HG02571 (cell line): Measurements from ENCODE around the gene BAAT.

Source experiments
- ATAC-seq: cut with Tn5 transposase; IDR thresholded peaks from one replicate; pipeline ENCODE4 v1.9.1; 2021; ENCODE audit warnings: mild to moderate bottlenecking, moderate library complexity; ENCODE audit not compliant: unreplicated experiment

The BAAT gene

DNA sequence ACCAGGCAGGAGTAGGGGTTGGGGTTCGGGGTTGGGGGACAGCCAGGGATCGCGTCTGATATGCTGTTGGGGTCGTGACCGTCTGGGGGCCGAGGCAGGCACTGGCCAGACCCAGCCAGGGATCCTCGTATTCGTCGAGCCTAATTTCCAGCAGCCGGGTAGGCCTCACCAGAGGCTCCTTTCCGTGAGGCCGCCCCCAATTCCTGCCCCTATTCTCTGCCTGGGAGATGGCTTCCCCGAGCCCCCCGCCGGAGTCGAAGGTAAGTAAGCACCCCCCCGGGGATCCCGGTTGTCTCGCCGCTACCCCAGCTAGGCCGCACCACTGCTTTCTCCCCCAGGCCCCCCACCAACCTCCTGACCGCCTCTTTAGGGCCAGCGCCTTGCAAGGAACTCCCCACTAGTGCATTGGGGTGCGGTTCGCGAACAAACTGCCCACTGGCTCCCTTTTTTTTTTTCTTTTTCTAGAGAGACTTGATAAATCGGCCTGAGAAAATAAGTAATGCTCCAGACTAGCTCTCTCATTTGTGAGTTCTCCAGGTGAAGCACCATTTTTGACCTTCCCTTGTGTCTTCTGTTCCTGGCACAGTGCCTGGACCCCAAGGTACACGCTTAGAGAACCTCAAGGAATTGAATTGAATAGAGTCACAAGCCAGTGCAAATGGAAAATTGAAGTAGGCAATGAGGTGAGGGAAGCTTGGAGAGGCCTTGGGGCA lies 14.3 kb upstream of the BAAT start:
- peak; percentile 8 for ATAC-seq

DNA sequence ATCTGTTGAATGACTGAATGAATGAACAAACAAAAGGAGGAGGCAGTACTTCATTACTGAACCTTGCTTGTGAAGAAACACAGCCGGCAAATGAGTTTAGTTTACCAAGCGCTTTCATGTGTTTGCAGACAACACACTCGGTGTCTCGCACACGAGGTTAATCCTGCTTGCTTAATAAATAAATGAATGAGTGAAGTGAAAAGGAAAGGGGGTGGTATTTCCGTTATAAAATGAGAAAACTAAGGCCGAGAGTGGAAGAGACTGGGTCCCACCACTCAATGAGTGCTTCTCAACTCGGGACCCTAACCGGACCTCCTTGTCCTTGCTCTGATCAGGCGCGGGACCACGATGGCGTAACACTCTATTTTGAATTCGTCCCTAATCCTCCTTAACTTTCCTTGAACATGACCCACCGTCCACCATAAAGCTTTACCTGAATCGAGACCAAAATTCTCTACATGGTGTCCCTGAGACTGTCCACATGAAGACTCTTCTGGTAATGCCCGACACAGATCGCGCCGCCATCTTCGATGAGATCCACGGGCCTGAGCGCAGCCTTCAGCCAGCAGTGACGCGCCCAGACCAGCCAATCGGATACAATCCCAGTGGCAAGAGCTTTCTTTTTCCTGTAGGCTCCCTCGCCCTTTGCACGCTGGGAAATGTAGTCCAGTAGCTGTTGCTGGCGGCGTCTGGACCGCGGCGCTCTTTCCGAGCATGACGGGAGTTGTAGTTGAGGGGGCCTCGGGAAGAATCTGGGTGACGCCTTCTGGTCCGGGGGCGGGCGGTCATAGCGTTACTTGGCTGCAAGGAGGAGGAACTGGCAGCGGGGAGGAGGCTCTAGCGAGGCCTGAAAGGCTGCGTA lies 13.5 kb upstream of the BAAT start, which contains the start of the genes MRPL50 and ZNF189:
Gene MRPL50, minus strand, starts transcription at position 551 of the 862 bp plus-strand sequence. Its CDS starts 26 bp downstream, at position 525.
Gene ZNF189, plus strand, starts transcription at position 784 of the 862 bp plus-strand sequence. CDS start 306 bp downstream, outside the sequence.
- peak; percentile 98 for ATAC-seq

DNA sequence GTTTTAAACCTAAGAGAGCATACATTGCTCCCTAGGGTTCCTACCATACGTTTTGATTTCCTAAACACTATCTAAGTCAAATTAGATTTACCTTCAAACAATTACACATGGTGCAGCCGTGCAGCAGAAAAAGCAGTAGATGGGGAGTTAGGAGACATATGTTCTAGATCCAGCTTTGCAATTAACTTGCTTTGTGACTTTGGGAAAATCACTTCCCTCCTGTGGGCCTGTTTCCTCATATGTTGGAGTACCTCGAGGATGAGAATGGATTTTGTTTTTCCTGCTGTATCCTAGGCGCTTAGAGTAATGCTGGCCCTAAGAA lies 12.9 kb upstream of the BAAT start:
- no peak for ATAC-seq

DNA sequence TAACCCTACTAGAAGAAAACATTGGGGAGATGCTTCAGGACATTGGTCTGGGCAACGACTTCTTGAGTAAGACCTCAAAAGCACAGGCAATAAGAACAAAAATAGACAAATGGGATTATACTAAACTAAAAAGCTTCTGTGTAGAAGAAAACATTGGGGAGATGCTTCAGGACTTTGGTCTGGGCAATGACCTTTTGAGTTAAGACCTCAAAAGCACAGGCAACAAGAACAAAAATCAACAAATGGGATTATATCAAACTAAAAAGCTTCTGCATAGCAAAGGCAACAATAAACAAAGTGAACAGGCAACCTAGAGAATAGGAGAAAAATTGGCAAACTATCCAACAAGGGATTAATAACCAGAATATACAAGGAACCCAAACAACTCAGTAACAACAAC lies 9.9 kb upstream of the BAAT start:
- no peak for ATAC-seq

DNA sequence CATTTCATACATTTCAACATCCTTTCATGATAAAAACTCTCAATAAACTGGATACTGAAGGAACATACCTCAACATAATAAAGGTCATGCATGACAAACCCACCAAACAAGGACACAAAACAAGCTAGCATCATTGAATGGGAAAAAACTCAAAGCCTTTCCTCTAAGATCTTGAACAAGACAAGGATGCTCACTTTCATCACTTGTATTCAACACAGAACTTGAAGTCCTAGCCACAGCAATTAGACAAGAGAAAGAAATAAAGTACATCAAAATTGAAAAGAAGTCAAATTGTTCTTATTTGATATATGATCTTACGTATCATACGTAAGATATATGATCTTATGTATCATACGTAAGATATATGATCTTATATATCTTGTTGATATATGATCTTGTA lies 8.3 kb upstream of the BAAT start:
- no peak for ATAC-seq

DNA sequence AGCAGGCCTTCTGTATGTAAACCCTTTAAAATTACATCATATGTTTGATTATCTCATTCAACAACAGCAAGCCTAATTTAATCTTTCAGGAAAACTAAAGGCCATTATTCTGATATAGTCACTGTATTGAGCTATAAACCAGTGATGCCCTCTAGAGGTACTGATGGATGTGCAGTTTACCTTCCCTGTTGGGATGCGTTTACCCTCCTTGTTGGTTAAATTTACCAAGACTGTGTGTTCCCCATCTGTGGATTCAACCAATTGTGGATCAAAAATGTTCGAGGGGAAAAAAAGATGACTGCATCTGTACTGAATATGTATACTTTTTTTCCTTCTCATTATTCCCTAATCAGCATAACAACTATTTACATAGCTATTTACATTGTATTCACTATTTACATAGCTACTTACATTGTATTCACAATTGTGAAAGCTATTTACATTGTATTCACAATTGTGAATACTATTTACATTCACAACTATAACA lies 3.7 kb upstream of the BAAT start:
- ATAC-seq = no peak

DNA sequence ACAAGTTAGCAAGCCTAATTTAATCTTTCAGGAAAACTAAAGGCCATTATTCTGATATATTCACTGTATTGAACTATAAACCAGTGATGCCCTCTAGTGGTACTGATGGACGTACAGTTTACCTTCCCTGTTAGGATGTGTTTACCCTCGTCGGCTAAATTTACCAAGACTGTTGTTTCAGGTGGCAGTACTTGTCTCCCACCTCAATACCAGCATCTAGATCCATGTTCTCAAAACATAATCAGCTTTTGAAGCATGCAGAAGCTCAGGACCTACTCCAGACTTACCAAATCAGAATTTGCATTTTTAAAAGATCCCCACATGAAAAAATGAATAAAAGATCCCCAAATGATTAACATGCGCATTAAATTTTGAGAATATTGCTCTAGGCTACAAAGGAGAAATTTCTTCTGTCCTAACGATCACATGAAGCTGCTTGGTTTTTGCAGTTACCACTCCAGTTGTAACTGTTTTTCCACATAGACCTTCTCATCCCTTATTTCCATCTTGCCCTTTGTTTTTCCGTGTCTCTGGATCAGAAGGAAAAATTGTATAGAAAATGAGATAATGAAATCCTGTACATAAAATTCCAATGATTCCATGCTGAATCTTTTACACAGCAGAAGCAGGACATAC lies 3.2 kb upstream of the BAAT start:
- peak; percentile 72 for ATAC-seq

DNA sequence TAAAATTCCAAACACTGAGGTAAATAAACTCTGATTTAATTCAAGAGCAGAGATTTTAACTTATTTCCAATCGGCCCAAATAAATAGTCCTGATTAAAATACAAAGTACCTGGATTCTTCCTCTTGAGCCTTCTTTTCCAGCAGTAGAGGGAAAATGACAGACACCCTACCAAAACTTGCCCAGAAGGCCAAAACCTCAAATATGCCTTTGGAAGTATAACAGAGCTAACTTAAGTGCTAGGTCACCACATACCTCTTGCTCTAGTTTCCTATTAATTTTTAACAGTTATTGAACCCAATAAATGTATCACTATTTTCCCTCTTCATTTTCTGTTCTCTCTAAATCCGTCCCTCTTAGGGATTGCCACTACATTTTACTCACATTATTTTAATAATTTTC lies 1.4 kb downstream of the BAAT start:
- ATAC-seq = no peak

DNA sequence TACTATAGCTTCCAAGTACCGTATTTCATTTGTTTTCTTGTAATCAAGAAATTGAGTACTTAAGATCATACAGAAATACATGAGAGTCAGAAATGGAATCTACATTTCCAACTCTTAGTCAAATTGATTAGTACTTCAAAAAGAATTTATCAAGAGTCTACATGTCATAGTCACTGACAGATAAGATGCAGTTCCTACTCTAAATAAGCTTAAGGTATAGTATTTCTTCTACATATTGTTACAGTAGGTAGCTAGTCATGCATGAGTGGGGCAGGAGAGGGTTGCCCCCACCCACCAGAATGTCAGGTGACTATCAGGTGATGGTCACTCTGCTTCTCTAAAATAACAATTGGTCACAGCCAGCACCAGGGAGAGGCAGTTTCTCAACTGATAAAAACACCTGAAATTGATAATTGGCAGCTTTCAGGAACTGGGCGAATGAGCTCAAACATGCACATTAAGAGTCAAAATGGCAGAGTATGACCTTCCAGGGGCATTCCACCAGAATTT lies 2.9 kb downstream of the BAAT start:
- ATAC-seq = no peak

DNA sequence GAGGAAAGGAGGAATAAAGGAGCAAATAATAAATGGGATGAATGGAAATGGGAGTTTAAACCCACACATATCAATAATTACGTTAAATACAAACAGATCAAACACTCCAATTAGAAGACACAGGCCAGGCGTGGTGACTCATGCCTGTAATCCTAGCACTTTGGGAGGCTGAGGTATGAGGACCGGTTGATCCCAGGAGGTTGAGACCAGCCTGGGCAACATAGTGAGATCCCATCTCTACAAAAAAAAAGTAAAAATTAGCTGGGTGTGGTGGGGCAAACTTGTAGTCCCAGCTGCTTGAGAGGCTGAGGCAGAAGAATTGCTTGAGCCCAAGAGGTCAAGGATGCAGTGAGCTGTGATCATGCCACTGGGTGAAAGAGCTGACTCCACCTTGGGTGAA lies 3.7 kb downstream of the BAAT start:
- no peak for ATAC-seq

DNA sequence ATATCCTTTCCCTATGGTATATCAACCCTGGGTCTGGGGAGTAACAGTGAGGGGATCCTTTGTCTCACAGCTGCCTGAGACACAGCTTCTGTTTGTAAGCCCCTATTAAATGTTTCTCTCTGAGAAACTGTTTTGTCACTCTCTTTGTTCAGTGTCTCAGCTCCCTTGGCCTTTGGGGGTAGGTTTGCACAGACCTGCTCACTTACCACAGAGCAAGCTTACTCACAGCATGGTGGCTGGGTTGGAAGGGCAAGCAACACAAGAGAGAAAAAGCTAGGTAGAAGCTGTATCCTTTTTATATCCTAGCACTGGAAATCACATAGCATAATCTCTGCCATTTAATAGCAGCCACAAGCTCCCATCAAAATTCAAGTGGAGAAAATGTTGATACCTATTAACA lies 4.5 kb downstream of the BAAT start:
- no peak for ATAC-seq

DNA sequence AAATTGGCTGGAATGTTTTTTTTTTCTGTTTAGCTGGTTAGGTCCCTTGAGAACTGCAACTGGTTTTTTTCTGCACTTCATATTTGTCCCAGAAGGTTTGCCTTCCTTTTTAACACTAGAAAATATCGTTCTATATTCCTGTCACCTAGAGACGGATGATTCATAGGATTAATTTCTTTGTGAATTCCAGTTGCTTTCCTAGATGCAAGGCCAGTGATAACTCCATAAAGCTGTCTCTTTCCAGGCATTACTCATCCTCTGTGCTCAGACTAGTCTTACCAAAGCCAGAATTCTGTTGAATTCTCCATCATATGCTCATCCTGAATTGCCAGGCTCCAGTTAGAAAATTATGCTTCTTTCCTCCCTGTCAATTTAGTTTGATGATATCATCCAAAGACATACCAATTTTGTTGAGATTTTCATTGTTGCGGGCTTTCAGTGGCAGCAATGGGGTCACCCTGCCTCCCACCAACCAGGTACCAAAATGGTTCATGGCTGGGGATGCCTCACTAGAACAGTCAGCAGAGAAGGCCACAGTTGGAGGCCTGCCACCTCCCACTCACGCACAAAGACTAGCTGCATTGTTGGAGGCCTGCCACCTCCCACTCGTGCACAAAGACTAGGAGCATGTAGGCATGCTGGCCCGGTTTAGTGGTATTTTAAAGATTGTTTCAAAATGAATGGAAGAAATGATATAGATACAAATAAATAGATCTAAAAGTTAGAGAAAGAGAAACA lies 8.5 kb downstream of the BAAT start:
- ATAC-seq = no peak

DNA sequence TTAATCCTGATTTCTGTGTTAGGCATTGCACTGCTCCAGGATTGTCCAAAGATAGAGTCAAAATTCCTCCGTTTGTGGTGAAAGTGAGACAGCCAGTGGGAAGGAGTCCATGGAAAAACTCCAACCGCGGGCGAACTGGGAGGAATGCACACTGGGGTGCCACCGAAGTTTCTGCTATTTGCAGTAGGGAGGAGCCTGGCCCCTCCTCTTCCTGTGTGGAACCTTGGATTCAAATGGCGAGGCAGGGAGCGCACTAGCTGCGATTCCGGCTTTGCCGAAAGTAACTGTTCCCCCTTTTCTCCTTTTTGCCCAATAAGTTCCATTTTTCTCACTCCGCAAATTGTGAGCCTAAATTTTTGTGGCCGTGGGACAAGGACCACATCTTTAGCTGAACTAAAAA lies 9.3 kb downstream of the BAAT start:
- no peak for ATAC-seq

DNA sequence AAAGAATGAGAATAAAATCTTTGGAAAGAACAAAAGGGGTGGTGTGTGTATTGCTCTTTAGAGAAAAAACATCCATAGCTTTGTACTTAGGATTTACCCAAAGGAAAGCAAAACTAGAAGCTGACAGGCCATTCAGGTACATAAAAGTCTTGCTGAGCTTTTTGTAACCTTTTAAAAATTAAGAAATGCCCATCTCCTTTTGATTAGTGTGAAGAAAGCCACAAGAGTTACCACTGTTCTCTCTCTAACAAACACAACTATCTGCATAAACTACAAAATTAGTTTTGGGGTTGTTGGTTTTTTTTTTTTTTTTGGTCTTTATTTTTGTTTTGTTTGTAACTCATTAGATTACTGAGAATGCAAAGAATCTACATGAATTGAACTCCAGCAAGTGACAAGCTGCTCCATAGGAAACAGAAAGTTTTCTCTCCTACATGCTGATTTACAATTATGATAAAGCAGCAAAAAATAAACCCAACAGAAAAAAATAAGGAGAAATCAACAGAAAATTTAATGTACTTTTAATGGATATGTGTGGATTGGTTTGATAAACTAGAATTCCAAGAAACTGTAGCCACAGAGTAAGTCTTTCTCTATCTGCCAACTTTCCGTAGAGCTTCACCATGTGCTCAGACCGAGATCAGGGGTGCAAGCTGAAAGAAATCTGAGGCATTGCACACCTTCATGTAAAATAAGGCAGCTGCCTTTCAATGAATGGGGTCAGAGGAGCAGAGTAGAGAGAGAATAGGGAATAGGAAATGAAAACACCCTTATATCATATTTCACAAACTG lies 12.3 kb downstream of the BAAT start:
- ATAC-seq = no peak

DNA sequence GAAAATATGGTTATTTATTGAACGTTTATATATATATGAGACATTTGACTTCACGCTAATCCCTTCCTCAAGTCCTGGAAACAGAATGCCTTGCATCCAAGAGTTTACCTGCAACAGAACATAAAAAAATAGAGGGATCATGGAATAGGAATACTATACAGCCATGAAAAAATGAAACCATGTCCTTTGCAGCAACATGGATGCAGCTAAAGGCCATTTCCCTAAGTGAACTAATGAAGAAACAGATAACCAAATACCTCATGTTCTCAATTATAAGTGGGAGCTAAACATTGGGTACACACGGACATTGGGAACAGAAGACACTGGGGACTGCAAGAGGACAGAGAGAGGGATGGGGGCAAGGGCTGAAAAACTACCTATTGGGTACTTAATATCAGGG lies 13.0 kb downstream of the BAAT start:
- ATAC-seq = no peak

DNA sequence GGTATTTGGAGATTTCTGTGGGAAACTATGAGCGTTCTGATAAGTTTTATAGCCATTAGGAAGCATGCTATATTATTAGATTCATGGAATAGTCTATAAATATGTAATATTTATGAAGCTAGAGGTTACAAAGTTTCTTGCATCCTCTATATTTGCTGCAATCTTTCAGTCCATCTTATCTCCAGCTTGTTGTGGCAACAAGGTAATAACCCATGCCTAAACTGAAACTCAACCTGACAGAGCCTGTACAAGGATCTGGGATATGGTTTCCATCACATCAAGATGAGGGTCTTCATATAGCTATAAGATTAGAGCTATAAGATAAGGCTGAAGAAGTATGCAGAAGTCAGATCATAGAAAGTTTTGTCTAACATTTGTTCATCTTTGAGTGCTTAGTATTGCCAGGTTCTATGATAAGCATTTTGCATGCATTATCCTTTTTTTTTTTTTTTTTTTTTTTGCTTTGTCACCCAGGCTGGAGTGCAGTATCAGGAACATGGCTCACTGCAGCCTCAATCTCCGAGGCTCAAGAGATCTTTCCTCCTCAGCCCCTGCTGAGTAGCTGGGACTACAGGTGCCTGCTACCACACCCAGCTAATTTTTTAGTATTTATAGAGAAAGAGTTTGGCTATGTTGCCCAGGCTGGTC lies 14.8 kb downstream of the BAAT start:
- ATAC-seq = no peak

DNA sequence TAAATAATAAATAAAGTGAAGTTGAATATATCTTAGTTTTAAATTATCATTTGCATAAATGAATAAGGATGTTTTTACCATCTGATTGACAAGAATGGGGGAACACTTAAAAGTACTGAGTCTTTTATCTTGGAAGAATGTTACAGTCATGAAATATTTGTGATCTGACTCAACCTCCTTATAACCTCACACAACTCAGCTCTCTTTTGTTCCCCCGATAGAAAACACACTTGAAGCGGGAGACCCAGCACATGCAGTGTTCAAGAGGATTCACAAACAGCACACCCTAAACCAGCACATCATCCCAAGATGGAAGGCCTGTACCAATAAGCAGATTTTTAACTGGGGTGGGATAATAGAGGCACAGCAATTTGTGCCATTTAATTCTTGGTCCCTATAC lies 15.5 kb downstream of the BAAT start:
- no peak for ATAC-seq

DNA sequence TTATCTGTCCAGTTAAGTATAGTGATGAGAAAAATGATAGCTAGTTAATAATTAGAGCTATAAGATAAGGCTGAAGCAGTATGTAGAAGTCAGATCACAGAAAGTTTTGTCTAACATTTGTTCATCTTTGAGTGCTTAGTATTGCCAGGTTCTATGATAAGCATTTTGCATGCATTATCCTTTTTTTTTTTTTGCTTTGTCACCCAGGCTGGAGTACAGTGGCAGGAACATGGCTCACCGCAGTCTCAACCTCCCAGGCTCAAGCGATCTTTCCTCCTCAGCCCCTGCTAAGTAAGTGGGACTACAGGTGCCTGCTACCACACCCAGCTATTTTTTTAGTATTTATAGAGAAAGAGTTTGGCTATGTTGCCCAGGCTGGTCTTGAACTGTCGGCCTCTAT lies 17.5 kb downstream of the BAAT start:
- no peak for ATAC-seq

DNA sequence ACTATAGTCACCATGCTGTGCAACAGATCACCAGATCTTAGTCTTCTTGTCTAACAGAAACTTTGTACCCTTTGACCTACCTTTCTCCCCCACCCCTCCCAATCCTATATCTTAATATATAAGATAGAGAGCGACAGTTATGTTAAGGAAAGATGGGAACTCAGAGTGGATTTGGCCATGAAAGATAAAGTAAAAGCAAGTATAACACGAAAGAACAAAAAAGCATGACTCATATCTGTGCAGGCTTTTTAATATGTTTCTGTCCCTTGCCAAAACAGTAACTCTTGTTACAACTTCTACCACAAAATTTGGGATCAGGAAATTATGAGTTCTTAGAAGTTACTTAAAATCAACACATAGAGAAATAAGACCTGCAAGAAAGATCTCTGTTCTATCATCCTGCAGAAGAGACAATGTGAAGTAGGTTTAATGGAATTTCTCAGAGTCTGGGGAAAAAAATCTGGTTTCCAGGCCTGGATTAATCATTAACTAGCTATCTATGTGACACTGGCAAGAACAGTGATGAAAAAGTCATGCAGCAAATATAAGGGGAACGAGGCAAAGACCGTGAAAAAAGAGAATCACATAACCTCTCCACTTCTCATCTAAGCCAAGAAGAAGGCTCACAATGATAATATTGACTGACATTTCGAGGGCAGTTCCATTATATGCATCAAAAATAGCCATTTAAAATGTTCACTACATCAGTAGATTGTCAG lies 18.6 kb downstream of the BAAT start:
- ATAC-seq = no peak
